Measurements from ENCODE around the gene SCYGR1.
A peak's percentile ranks its signal among the peaks of the same experiment; 100 is the strongest.

The SCYGR1 gene

GRCh38 chr2:227363756-227364155 lies 24.0 kb downstream of the SCYGR1 start:
- DNase-seq (ENCODE audit: low read depth), result no peak
- H3K4me3 ChIP-seq (ENCODE audit: low read depth, low read length), result no peak overlapping the region
- TF ChIP-seq CTCF (IDR thresholded peaks at IDR 0.05; ENCODE audit: low read depth, low read length, missing control alignments), result no peak

GRCh38 chr2:227360351-227360750 lies 27.4 kb downstream of the SCYGR1 start:
- no peak for DNase-seq (ENCODE audit: low read depth)
- no peak for TF ChIP-seq CTCF (IDR thresholded peaks at IDR 0.05; ENCODE audit: low read depth, low read length, missing control alignments)
- no peak overlapping the region for H3K4me3 ChIP-seq (ENCODE audit: low read depth, low read length)

GRCh38 chr2:227351639-227352038 lies 36.1 kb downstream of the SCYGR1 start:
- H3K4me3 ChIP-seq (ENCODE audit: low read depth, low read length), result no peak overlapping the region
- no peak for TF ChIP-seq CTCF (IDR thresholded peaks at IDR 0.05; ENCODE audit: low read depth, low read length, missing control alignments)
- DNase-seq (ENCODE audit: low read depth), result peak; percentile 10

GRCh38 chr2:227349989-227350612 lies 37.6 kb downstream of the SCYGR1 start:
- no peak overlapping the region for H3K4me3 ChIP-seq (ENCODE audit: low read depth, low read length)
- no peak for TF ChIP-seq CTCF (IDR thresholded peaks at IDR 0.05; ENCODE audit: low read depth, low read length, missing control alignments)
- DNase-seq (ENCODE audit: low read depth), result no peak

GRCh38 chr2:227348324-227348723 lies 39.4 kb downstream of the SCYGR1 start:
- no peak for TF ChIP-seq CTCF (IDR thresholded peaks at IDR 0.05; ENCODE audit: low read depth, low read length, missing control alignments)
- no peak overlapping the region for H3K4me3 ChIP-seq (ENCODE audit: low read depth, low read length)
- no peak for DNase-seq (ENCODE audit: low read depth)

GRCh38 chr2:227347117-227347516 lies 40.6 kb downstream of the SCYGR1 start:
- TF ChIP-seq CTCF (IDR thresholded peaks at IDR 0.05; ENCODE audit: low read depth, low read length, missing control alignments), result no peak
- H3K4me3 ChIP-seq (ENCODE audit: low read depth, low read length), result no peak overlapping the region
- no peak for DNase-seq (ENCODE audit: low read depth)

GRCh38 chr2:227344231-227344630 lies 43.5 kb downstream of the SCYGR1 start:
- DNase-seq (ENCODE audit: low read depth), result no peak
- H3K4me3 ChIP-seq (ENCODE audit: low read depth, low read length), result no peak overlapping the region
- no peak for TF ChIP-seq CTCF (IDR thresholded peaks at IDR 0.05; ENCODE audit: low read depth, low read length, missing control alignments)
